Aorta (tissue), 5 donors: ENCODE measurements around the gene PRKAR1B. TPM values are rescaled to one million over a fixed set of nuclear protein-coding genes. Genes with fewer than 3 reads are reported as not detected.
A peak's percentile ranks its signal among the peaks of the same experiment; 100 is the strongest.

Experiments used
- ATAC-seq: fragments of 200-7000 bp; cut with Tn5 transposase; one replicate; pipeline ENCODE4 v1.9.1; 2022; ENCODE audit warnings: moderate library complexity; ENCODE audit not compliant: low FRiP score
- DNase-seq, 2 donors: peaks; one replicate each; pipeline ENCODE4 v3.0.0-alpha.2; 2020
- H3K27ac ChIP-seq, 2 donors: one replicate each; pipeline ENCODE4 v1.5.1; 2013; ENCODE audit warnings: low read length in 2 of 2, mild to moderate bottlenecking in 2 of 2, moderate library complexity in 2 of 2, control low read depth in 1 of 2, inconsistent platforms in 1 of 2, low read depth in 1 of 2
- H3K27me3 ChIP-seq, 2 donors: one replicate each; pipeline ENCODE4 v1.6.1; 2013; ENCODE audit warnings: control low read depth in 1 of 2, low read length in 1 of 2, mild to moderate bottlenecking in 1 of 2, moderate library complexity in 1 of 2; ENCODE audit not compliant: insufficient read depth in 2 of 2, control insufficient read depth in 1 of 2
- H3K36me3 ChIP-seq, 2 donors: one replicate each; pipeline ENCODE4 v1.6.1; 2013; ENCODE audit warnings: control low read depth in 1 of 2, low read length in 1 of 2, mild to moderate bottlenecking in 1 of 2; ENCODE audit not compliant: insufficient read depth in 2 of 2, control insufficient read depth in 1 of 2
- H3K4me1 ChIP-seq, 2 donors: one replicate each; pipeline ENCODE4 v1.6.1; 2013; ENCODE audit warnings: low read length in 2 of 2, control low read depth in 1 of 2, mild to moderate bottlenecking in 1 of 2, moderate library complexity in 1 of 2; ENCODE audit not compliant: insufficient read depth in 2 of 2, control insufficient read depth in 1 of 2
- H3K4me3 ChIP-seq, 2 donors: one replicate each; pipeline ENCODE4 v1.5.1; 2013; ENCODE audit warnings: low read length in 2 of 2, control low read depth in 1 of 2, mild to moderate bottlenecking in 1 of 2
- H3K9me3 ChIP-seq: one replicate; pipeline ENCODE4 v1.6.1; 2013; ENCODE audit warnings: mild to moderate bottlenecking, low read length; ENCODE audit not compliant: control insufficient read depth
- WGBS, 2 donors: extraction: QIAGEN DNeasy Blood & Tissue Kit; methylation state at CpG; one replicate each; pipeline ENCODE4 v1.1.7; 2013; 5-methylcytosine and 5-hydroxymethylcytosine counted together
- intact Hi-C, 2 donors: fragments of 100-400 bp; cut with DNase I; formaldehyde crosslinking; loops; one replicate each; pipeline versions ENCODE4 v1.14.2 to v1.15.0; 2022
- polyA plus RNA-seq, 2 donors: library from polyadenylated mRNA; stranded (reverse); fragments of 200-250 nt; gene quantifications; one replicate each; pipeline ENCODE4 v1.2.3, GENCODE V29; 2013
- total RNA-seq, 2 donors: library from RNA; stranded (reverse); fragmentation: NEBNext Ultra II Directional; extraction: Animal tissue kit (Norgen Biotek cat#: 25700); gene quantifications; one replicate each; pipeline ENCODE4 v1.2.1, GENCODE V29; 2021
- donor health status: healthy with polysubstance abuse.
- donor health status: Bipolar disorder and iron deficiency.
- donor health status: DM: no; HTN: no; CAD: no.
- donor health status: DM: no; HTN: no; CAD: no.
- donor health status: DM: yes; HTN: yes; CAD: no.

The PRKAR1B gene
- total and polyA plus RNA-seq, 4 donors: 6.6 to 16.2 (median 14.1) TPM

DNA sequence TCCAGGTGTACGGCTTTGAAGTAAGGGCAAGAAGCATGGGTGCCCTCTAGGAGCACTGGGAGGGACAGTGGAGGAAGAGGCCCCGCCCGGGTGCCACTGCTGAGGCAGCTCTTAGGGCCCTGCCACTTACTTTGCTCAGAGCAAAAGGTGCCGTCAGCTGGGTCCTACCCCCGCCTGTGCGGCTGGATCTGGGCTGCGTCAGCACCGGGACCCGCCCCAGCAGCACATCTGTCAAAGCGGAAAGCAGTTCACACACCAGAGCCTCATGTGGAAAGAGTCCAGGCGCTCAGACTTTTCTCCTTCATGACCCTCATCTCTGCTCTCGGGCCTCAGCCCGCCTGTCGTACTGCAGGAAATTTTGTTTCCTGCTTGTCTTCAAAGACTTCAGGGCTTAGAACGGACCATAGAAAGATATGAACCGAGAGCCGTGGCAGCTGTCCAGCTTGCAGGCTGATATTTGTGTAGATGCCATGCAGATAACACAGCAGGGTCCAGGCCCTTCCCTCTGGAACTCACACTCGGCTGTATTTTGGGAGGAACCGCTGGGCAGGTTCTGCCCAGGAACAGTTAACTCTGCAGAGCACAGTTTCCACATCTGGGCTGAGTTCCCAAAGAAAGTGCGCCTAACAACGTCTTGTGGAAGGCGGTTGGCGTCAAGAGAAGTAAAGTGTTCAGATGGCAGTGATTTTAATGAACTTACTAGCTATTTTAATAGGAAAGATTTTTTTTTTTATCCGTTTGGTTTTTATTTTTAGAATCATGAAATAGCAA, 44.3 kb upstream of the PRKAR1B start:
- Histone ChIP-seq H3K36me3 (no peaks in the 10 kb centered on the region), H3K27me3 (no peaks in the 10 kb centered on the region), H3K4me3 (no peak overlapping the region), H3K9me3 (no peaks in the 10 kb centered on the region), H3K27ac (peak overlapping the region; percentile 14 to 69), H3K4me1 (no peaks in the 10 kb centered on the region)
- DNase-seq (peak; percentile 82 to 88), ATAC-seq (peak; percentile 72)
- 5 to 7% methylated on average over 24 of the region's 24 CpGs for WGBS, 2 donors
- intact Hi-C loops: loop anchor here in 1 of 2 donors (5.0 kb wide), 1 partner anchor 269 kb away; no protein-coding TSS in a partner anchor

DNA sequence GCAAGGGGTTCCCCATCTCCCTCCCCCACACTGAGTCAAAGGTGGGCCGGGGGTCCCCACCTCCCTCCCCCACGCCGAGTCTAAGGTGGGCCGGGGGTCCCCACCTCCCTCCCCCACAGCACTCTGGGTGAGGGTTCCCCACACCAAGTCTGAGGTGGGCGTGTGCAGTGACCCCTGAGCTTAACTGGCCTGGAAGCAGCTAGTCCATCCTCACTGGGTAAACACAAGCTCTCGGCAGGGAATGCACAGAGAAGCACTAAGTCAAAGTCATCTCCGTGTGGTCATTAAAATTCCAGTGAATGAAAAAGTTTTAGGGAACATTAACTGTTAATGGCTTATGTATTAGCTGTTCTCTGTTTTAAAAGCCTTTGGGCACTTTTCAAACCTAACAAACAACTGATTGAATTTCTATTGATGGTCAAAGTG, 43.7 kb upstream of the PRKAR1B start:
- WGBS, 2 donors: 28 to 40% methylated on average over 7 of the region's 7 CpGs
- intact Hi-C loops: loop anchor here in 1 of 2 donors (5.0 kb wide), 1 partner anchor 268 kb away; no protein-coding TSS in a partner anchor
- H3K27ac ChIP-seq: peak overlapping the region; percentile 14 to 69
- no peak overlapping the region for H3K4me3 ChIP-seq
- no peaks in the 10 kb centered on the region for H3K36me3 ChIP-seq
- no peak for ATAC-seq
- H3K27me3 ChIP-seq: no peaks in the 10 kb centered on the region
- H3K9me3 ChIP-seq: no peaks in the 10 kb centered on the region
- H3K4me1 ChIP-seq: no peaks in the 10 kb centered on the region
- DNase-seq: no peak

- ATAC-seq (no peak), DNase-seq (no peak)
- Histone ChIP-seq H3K27me3 (no peaks in the 10 kb centered on the region), H3K9me3 (no peaks in the 10 kb centered on the region), H3K36me3 (no peaks in the 10 kb centered on the region), H3K4me1 (no peaks in the 10 kb centered on the region), H3K27ac (no peak overlapping the region), H3K4me3 (no peak overlapping the region)
- intact Hi-C loops: loop anchor here in 1 of 2 donors (5.0 kb wide), 1 partner anchor 268 kb away; no protein-coding TSS in a partner anchor
- WGBS, 2 donors: 92% methylated on average over 14 of the region's 14 CpGs
These were observed 43.3 kb upstream of the PRKAR1B start for GRCh38 chr7:770336-770735.

DNA sequence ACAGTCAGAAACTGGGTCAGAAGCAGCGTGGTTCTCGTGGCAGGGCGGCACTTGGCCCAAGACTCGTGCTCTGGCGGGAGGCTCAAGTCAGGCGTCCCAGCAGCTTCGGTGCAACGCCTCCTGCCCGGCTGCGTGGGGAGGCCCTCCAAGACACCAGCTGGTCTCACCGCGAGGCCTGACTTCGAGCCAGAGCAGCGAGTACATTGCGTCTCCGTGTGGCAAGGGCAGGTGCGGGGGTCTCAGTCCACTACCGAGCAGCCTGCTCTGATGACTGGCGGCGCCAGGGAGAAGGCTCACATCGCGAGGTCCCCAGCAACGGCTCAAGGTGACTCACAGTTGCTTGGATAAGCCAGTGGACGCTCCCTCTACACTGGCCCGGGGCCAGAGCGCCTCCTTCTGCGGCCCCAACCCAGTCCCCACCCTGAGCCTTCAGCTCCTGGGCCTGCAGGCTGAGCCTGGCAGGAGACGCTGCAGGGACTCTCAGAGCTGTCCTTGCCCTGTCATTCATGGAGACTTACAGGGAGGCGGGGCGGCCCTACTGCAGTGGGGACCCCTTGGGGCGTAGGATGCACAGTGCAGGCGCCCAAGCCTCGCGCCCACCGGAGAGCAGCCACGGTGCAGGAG, 41.9 kb upstream of the PRKAR1B start:
- no peak for DNase-seq
- H3K4me3 ChIP-seq: no peak overlapping the region

GRCh38 chr7:767941-768731, 41.1 kb upstream of the PRKAR1B start:
- Histone ChIP-seq H3K4me3 (no peak overlapping the region), H3K4me1 (no peaks in the 10 kb centered on the region), H3K27ac (no peak overlapping the region), H3K27me3 (no peaks in the 10 kb centered on the region), H3K36me3 (peaks cover 0 to 13% of the 10 kb centered on the region in 2 donors), H3K9me3 (no peaks in the 10 kb centered on the region)
- ATAC-seq (no peak), DNase-seq (no peak)
- WGBS, 2 donors: 92 to 96% methylated on average over 65 of the region's 65 CpGs
- intact Hi-C loops: no loop called here

More for the DNA sequence above, 41.9 kb upstream of the PRKAR1B start:
- Histone ChIP-seq H3K4me1 (no peaks in the 10 kb centered on the region), H3K9me3 (no peaks in the 10 kb centered on the region), H3K27me3 (no peaks in the 10 kb centered on the region), H3K27ac (no peak overlapping the region), H3K36me3 (peaks cover 0 to 6% of the 10 kb centered on the region in 2 donors)
- intact Hi-C loops: no loop called here
- WGBS, 2 donors: 90 to 93% methylated on average over 36 of the region's 36 CpGs
- ATAC-seq: peak; percentile 30

DNA sequence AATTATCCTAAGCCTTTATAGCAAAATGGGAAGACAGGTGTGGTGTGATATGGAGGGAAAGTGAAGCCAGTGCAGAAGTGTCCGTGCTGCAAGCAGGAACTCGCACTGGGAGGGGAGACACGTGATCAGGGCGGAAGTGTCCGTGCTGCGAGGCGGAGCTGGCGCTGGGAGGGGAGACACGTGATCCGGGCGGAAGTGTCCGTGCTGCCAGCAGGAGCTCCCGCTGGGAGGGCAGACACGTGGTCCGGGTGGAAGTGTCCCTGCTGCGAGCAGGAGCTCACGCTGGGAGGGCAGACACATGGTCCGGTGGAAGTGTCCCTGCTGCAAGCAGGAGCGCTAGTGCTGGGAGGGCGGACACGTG, 40.5 kb upstream of the PRKAR1B start:
- no peak for DNase-seq
- 88 to 90% methylated on average over 20 to 21 of the region's 21 CpGs for WGBS, 2 donors
- intact Hi-C loops: no loop called here
- Histone ChIP-seq H3K4me3 (no peak overlapping the region), H3K27me3 (no peaks in the 10 kb centered on the region), H3K9me3 (no peaks in the 10 kb centered on the region), H3K27ac (no peak overlapping the region), H3K4me1 (no peaks in the 10 kb centered on the region), H3K36me3 (peaks cover 0 to 15% of the 10 kb centered on the region in 2 donors)
- no peak for ATAC-seq

- intact Hi-C loops: no loop called here
- Histone ChIP-seq H3K27ac (no peak overlapping the region), H3K9me3 (no peaks in the 10 kb centered on the region), H3K4me1 (no peaks in the 10 kb centered on the region), H3K27me3 (no peaks in the 10 kb centered on the region), H3K36me3 (peaks cover 0 to 15% of the 10 kb centered on the region in 2 donors), H3K4me3 (no peak overlapping the region)
- no peak for DNase-seq
- ATAC-seq: no peak
- WGBS, 2 donors: 98% methylated on average over 7 of the region's 7 CpGs
These were observed 38.3 kb upstream of the PRKAR1B start for GRCh38 chr7:765383-765782.

DNA sequence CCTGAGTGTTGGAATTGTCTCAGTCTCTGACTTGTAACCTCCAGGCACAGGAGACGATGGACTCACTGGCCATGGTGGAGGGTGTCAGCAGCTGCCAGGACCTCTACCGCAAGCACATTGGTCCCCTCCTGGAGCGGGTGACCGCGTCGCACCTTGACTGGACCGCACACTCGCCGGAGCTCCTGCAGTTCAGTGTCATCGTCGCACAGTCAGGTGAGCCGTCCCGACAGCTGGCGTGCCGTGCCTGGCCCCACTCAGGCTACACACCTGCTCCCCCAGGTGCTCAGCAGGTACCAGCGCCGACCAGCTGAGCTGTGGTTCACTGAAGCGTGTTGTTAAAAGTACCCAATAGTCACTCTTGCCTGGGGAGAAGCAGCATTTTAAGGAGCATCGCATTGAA, 36.7 kb upstream of the PRKAR1B start:
- 97% methylated on average over 19 of the region's 19 CpGs for WGBS, 2 donors
- peaks cover 0 to 15% of the 10 kb centered on the region in 2 donors for H3K36me3 ChIP-seq
- intact Hi-C loops: no loop called here

More for the DNA sequence above, 36.7 kb upstream of the PRKAR1B start:
- no peak for DNase-seq
- H3K27ac ChIP-seq: no peak overlapping the region
- no peaks in the 10 kb centered on the region for H3K9me3 ChIP-seq
- H3K4me1 ChIP-seq: no peaks in the 10 kb centered on the region
- ATAC-seq: no peak
- no peaks in the 10 kb centered on the region for H3K27me3 ChIP-seq
- no peak overlapping the region for H3K4me3 ChIP-seq
